ENCODE data around the gene PRKCE. TPM values are rescaled to one million over a fixed set of nuclear protein-coding genes. Genes with fewer than 3 reads are reported as not detected.

PRKCE gene
- total and polyA plus RNA-seq, 7 experiments from 2014 or later: 1.4 to 37.9 (median 19.5) TPM

GRCh38 chr2:46032996-46033395 lies 381.5 kb downstream of the PRKCE start:
- Mint-ChIP-seq H3K4me3 (no peak overlapping the region), H3K4me1 (peaks cover 0 to 26% (median 0%) of the 10 kb centered on the region in 7 donors), H3K36me3 (peaks cover 4 to 26% (median 8%) of the 10 kb centered on the region in 5 donors), H3K9me3 (no peaks in the 10 kb centered on the region), H3K27ac (peak overlapping the region in 1 of 9 donors; percentile 69), H3K27me3 (no peaks in the 10 kb centered on the region)
- H3K9me3 ChIP-seq (ENCODE audit: control insufficient read depth in 2 of 3, low read length in 3 of 3): no peaks in the 10 kb centered on the region
- no peak overlapping the region for H3K4me3 ChIP-seq (ENCODE audit: low read length)
- H3K4me1 ChIP-seq (ENCODE audit: control insufficient read depth in 2 of 2, insufficient read depth in 2 of 2, low read length in 2 of 2): no peaks in the 10 kb centered on the region
- intact Hi-C loops (cut with micrococcal nuclease): no loop called here
- ChIA-PET POLR2A (no interaction called here), CTCF (no interaction called here)
- DNase-seq: peak in 1 of 9 donors; percentile 51
- no peak for ATAC-seq
- H3K36me3 ChIP-seq (ENCODE audit: control insufficient read depth in 2 of 3, insufficient read depth in 3 of 3, low read length in 3 of 3): no peaks in the 10 kb centered on the region
- no peak overlapping the region for H3K27ac ChIP-seq (ENCODE audit: low read depth, low read length)
- no peaks in the 10 kb centered on the region for H3K27me3 ChIP-seq (ENCODE audit: control insufficient read depth in 2 of 2, insufficient read depth in 2 of 2, low read length in 2 of 2)

GRCh38 chr2:46034535-46034934 lies 383.1 kb downstream of the PRKCE start:
- no peak overlapping the region for H3K27ac ChIP-seq (ENCODE audit: low read depth, low read length)
- DNase-seq: no peak
- no peak overlapping the region for H3K27ac Mint-ChIP-seq
- H3K27me3 ChIP-seq (ENCODE audit: control insufficient read depth in 2 of 2, insufficient read depth in 2 of 2, low read length in 2 of 2): no peaks in the 10 kb centered on the region
- ATAC-seq: no peak
- H3K4me1 Mint-ChIP-seq: peaks cover 0 to 22% (median 0%) of the 10 kb centered on the region in 7 donors
- H3K4me1 ChIP-seq (ENCODE audit: control insufficient read depth in 2 of 2, insufficient read depth in 2 of 2, low read length in 2 of 2): no peaks in the 10 kb centered on the region
- CTCF ChIA-PET: interaction anchor here (0.5 kb wide), 1 partner anchor 616 kb away, joined by 3 read pairs; no protein-coding TSS in a partner anchor
- intact Hi-C loops (cut with micrococcal nuclease): no loop called here
- no peaks in the 10 kb centered on the region for H3K36me3 ChIP-seq (ENCODE audit: control insufficient read depth in 2 of 3, insufficient read depth in 3 of 3, low read length in 3 of 3)
- POLR2A ChIA-PET: no interaction called here
- no peaks in the 10 kb centered on the region for H3K9me3 ChIP-seq (ENCODE audit: control insufficient read depth in 2 of 3, low read length in 3 of 3)
- H3K4me3 Mint-ChIP-seq: no peak overlapping the region
- H3K27me3 Mint-ChIP-seq: no peaks in the 10 kb centered on the region
- no peaks in the 10 kb centered on the region for H3K9me3 Mint-ChIP-seq
- peaks cover 0 to 17% (median 4%) of the 10 kb centered on the region in 5 donors for H3K36me3 Mint-ChIP-seq
- H3K4me3 ChIP-seq (ENCODE audit: low read length): no peak overlapping the region

- Mint-ChIP-seq H3K9me3 (no peaks in the 10 kb centered on the region), H3K27me3 (no peaks in the 10 kb centered on the region), H3K4me1 (peaks cover 0 to 14% (median 0%) of the 10 kb centered on the region in 7 donors), H3K27ac (no peak overlapping the region), H3K36me3 (peaks cover 0 to 13% (median 4%) of the 10 kb centered on the region in 5 donors), H3K4me3 (no peak overlapping the region)
- Histone ChIP-seq H3K27ac (ENCODE audit: low read depth, low read length) (no peak overlapping the region), H3K9me3 (ENCODE audit: control insufficient read depth in 2 of 3, low read length in 3 of 3) (no peaks in the 10 kb centered on the region), H3K4me3 (ENCODE audit: low read length) (no peak overlapping the region), H3K27me3 (ENCODE audit: control insufficient read depth in 2 of 2, insufficient read depth in 2 of 2, low read length in 2 of 2) (no peaks in the 10 kb centered on the region), H3K4me1 (ENCODE audit: control insufficient read depth in 2 of 2, insufficient read depth in 2 of 2, low read length in 2 of 2) (no peaks in the 10 kb centered on the region), H3K36me3 (ENCODE audit: control insufficient read depth in 2 of 3, insufficient read depth in 3 of 3, low read length in 3 of 3) (no peaks in the 10 kb centered on the region)
- CTCF ChIA-PET: no interaction called here
- intact Hi-C loops (cut with micrococcal nuclease): no loop called here
- no peak for DNase-seq
- POLR2A ChIA-PET: no interaction called here
- ATAC-seq: no peak
Measured at GRCh38 chr2:46036929-46037328, 385.5 kb downstream of the PRKCE start.

- H3K27ac Mint-ChIP-seq: no peak overlapping the region
- peaks cover 0 to 5% (median 4%) of the 10 kb centered on the region in 5 donors for H3K36me3 Mint-ChIP-seq
- POLR2A ChIA-PET: no interaction called here
- DNase-seq: no peak
- H3K27me3 Mint-ChIP-seq: no peaks in the 10 kb centered on the region
- ATAC-seq: no peak
- Histone ChIP-seq H3K9me3 (ENCODE audit: control insufficient read depth in 2 of 3, low read length in 3 of 3) (no peaks in the 10 kb centered on the region), H3K4me3 (ENCODE audit: low read length) (no peak overlapping the region), H3K27me3 (ENCODE audit: control insufficient read depth in 2 of 2, insufficient read depth in 2 of 2, low read length in 2 of 2) (no peaks in the 10 kb centered on the region), H3K4me1 (ENCODE audit: control insufficient read depth in 2 of 2, insufficient read depth in 2 of 2, low read length in 2 of 2) (no peaks in the 10 kb centered on the region), H3K36me3 (ENCODE audit: control insufficient read depth in 2 of 3, insufficient read depth in 3 of 3, low read length in 3 of 3) (no peaks in the 10 kb centered on the region), H3K27ac (ENCODE audit: low read depth, low read length) (no peak overlapping the region)
- intact Hi-C loops (cut with micrococcal nuclease): no loop called here
- H3K9me3 Mint-ChIP-seq: no peaks in the 10 kb centered on the region
- CTCF ChIA-PET: no interaction called here
- H3K4me3 Mint-ChIP-seq: no peak overlapping the region
- H3K4me1 Mint-ChIP-seq: peaks cover 0 to 6% (median 0%) of the 10 kb centered on the region in 7 donors
Measured at GRCh38 chr2:46039543-46040303, 388.2 kb downstream of the PRKCE start.

GRCh38 chr2:46040563-46041155 lies 389.2 kb downstream of the PRKCE start:
- POLR2A ChIA-PET: no interaction called here
- Mint-ChIP-seq H3K27me3 (no peaks in the 10 kb centered on the region), H3K9me3 (no peaks in the 10 kb centered on the region), H3K4me1 (peaks cover 0 to 4% (median 0%) of the 10 kb centered on the region in 7 donors), H3K4me3 (no peak overlapping the region), H3K27ac (no peak overlapping the region), H3K36me3 (peaks cover 0 to 4% (median 3%) of the 10 kb centered on the region in 5 donors)
- H3K9me3 ChIP-seq (ENCODE audit: control insufficient read depth in 2 of 3, low read length in 3 of 3): no peaks in the 10 kb centered on the region
- no peaks in the 10 kb centered on the region for H3K27me3 ChIP-seq (ENCODE audit: control insufficient read depth in 2 of 2, insufficient read depth in 2 of 2, low read length in 2 of 2)
- no peaks in the 10 kb centered on the region for H3K36me3 ChIP-seq (ENCODE audit: control insufficient read depth in 2 of 3, insufficient read depth in 3 of 3, low read length in 3 of 3)
- H3K4me1 ChIP-seq (ENCODE audit: control insufficient read depth in 2 of 2, insufficient read depth in 2 of 2, low read length in 2 of 2): no peaks in the 10 kb centered on the region
- ATAC-seq (no peak), DNase-seq (no peak)
- CTCF ChIA-PET: no interaction called here
- no peak overlapping the region for H3K27ac ChIP-seq (ENCODE audit: low read depth, low read length)
- intact Hi-C loops (cut with micrococcal nuclease): no loop called here
- H3K4me3 ChIP-seq (ENCODE audit: low read length): no peak overlapping the region

GRCh38 chr2:46041434-46041833 lies 390.0 kb downstream of the PRKCE start:
- intact Hi-C loops (cut with micrococcal nuclease): no loop called here
- no peak overlapping the region for H3K27ac ChIP-seq (ENCODE audit: low read depth, low read length)
- Mint-ChIP-seq H3K9me3 (no peaks in the 10 kb centered on the region), H3K36me3 (peaks cover 0 to 2% (median 0%) of the 10 kb centered on the region in 5 donors), H3K4me1 (peaks cover 0 to 5% (median 0%) of the 10 kb centered on the region in 7 donors), H3K4me3 (no peak overlapping the region), H3K27me3 (no peaks in the 10 kb centered on the region), H3K27ac (no peak overlapping the region)
- CTCF ChIA-PET: no interaction called here
- no peaks in the 10 kb centered on the region for H3K4me1 ChIP-seq (ENCODE audit: control insufficient read depth in 2 of 2, insufficient read depth in 2 of 2, low read length in 2 of 2)
- DNase-seq (no peak), ATAC-seq (no peak)
- H3K4me3 ChIP-seq (ENCODE audit: low read length): no peak overlapping the region
- H3K36me3 ChIP-seq (ENCODE audit: control insufficient read depth in 2 of 3, insufficient read depth in 3 of 3, low read length in 3 of 3): no peaks in the 10 kb centered on the region
- H3K9me3 ChIP-seq (ENCODE audit: control insufficient read depth in 2 of 3, low read length in 3 of 3): no peaks in the 10 kb centered on the region
- H3K27me3 ChIP-seq (ENCODE audit: control insufficient read depth in 2 of 2, insufficient read depth in 2 of 2, low read length in 2 of 2): no peaks in the 10 kb centered on the region
- POLR2A ChIA-PET: no interaction called here
